CD4-positive, alpha-beta T cell (primary cell): ENCODE data around the gene ACER3. TPM values are rescaled to one million over a fixed set of nuclear protein-coding genes. Genes with fewer than 3 reads are reported as not detected.

Experiments used
- ATAC-seq: fragments of 200-7000 bp; cut with Tn5 transposase; one replicate; pipeline ENCODE4 v1.10.0; 2022; ENCODE audit warnings: mild to moderate bottlenecking; ENCODE audit not compliant: poor library complexity
- CTCF ChIA-PET: fragments of 350-600 bp; sonication (Branson Sonifier 250); formaldehyde crosslinking; loops from one replicate; lab custom pipeline; 2021; ENCODE audit warnings: antibody characterized with exemption, inconsistent platforms; lab: Charles Lee
- POLR2A ChIA-PET: fragments of 350-600 bp; sonication (Branson Sonifier 250); formaldehyde crosslinking; loops from one replicate; lab custom pipeline; 2021; ENCODE audit warnings: antibody characterized with exemption, inconsistent platforms; lab: Charles Lee
- DNase-seq, 14 experiments: peaks; one replicate each; pipeline ENCODE4 v3.0.0-alpha.2; 2013 to 2020; ENCODE audit warnings: mixed read lengths in 2 of 14
- H3K27ac ChIP-seq, 2 donors: one replicate each; pipeline versions ENCODE4 v1.5.1 to v1.7.0; 2013; ENCODE audit warnings: low read length in 2 of 2, low read depth in 1 of 2, mild to moderate bottlenecking in 1 of 2
- H3K27me3 ChIP-seq, 2 experiments: 1 replicate in 1 of 2; 2 replicates in 1 of 2; pipeline versions ENCODE4 v1.6.1 to v1.7.0; 2013; ENCODE audit warnings: low read length in 2 of 2, control low read depth in 1 of 2, mild to moderate bottlenecking in 1 of 2, moderate library complexity in 1 of 2; ENCODE audit not compliant: insufficient read depth in 2 of 2, control insufficient read depth in 1 of 2
- H3K36me3 ChIP-seq: one replicate; pipeline ENCODE4 v1.6.1; 2013; ENCODE audit warnings: low read length, control low read depth; ENCODE audit not compliant: insufficient read depth
- H3K4me1 ChIP-seq: one replicate; pipeline ENCODE4 v1.6.1; 2013; ENCODE audit warnings: low read length, control low read depth; ENCODE audit not compliant: insufficient read depth
- H3K4me3 ChIP-seq: one replicate; pipeline ENCODE4 v1.5.1; 2013; ENCODE audit warnings: mild to moderate bottlenecking, low read length, moderate library complexity
- H3K9me3 ChIP-seq, 2 experiments: 1 replicate in 1 of 2; 2 replicates in 1 of 2; pipeline versions ENCODE4 v1.6.1 to v1.7.0; 2013; ENCODE audit warnings: low read length in 2 of 2, mild to moderate bottlenecking in 2 of 2, control low read depth in 1 of 2, moderate library complexity in 1 of 2; ENCODE audit not compliant: control insufficient read depth in 1 of 2, insufficient read depth in 1 of 2
- H3K27ac Mint-ChIP-seq: one replicate; pipeline ENCODE4 v1.8.0; 2020; ENCODE audit warnings: mixed read lengths
- H3K27me3 Mint-ChIP-seq: one replicate; pipeline ENCODE4 v1.8.0; 2021; ENCODE audit warnings: mixed read lengths
- H3K36me3 Mint-ChIP-seq: one replicate; pipeline ENCODE4 v1.8.0; 2021; ENCODE audit warnings: low read depth, mixed read lengths
- H3K4me1 Mint-ChIP-seq: one replicate; pipeline ENCODE4 v1.8.0; 2021; ENCODE audit warnings: low read depth, mixed read lengths
- H3K4me3 Mint-ChIP-seq: one replicate; pipeline ENCODE4 v1.8.0; 2020; ENCODE audit warnings: mild to moderate bottlenecking, mixed read lengths
- H3K9me3 Mint-ChIP-seq: one replicate; pipeline ENCODE4 v1.8.0; 2020; ENCODE audit warnings: mixed read lengths
- intact Hi-C, 2 experiments: fragments of 100-400 bp; cut with DNase I in 1 of 2; cut with micrococcal nuclease in 1 of 2; formaldehyde crosslinking; loops; one replicate each; pipeline versions ENCODE4 v1.15.1 to v1.9.0; 2023 to 2025; cut with DNase I, micrococcal nuclease
- total RNA-seq, 174 experiments: library from RNA in 2 of 174; stranded (reverse) in 2 of 174; gene quantifications; one replicate each; pipeline ENCODE4 v1.2.3 and lab custom pipeline; 2021 to 2026
- TF ChIP-seq, protein P1 (sequence below): fragments of 200-600 bp; IDR thresholded peaks from one replicate; pipeline ENCODE4 v1.8.0; 2022; ENCODE audit warnings: antibody characterized with exemption, mild to moderate bottlenecking

Gene ACER3
- total RNA-seq, 2 experiments from 2014 or later: 6.4 to 7.0 TPM

DNA sequence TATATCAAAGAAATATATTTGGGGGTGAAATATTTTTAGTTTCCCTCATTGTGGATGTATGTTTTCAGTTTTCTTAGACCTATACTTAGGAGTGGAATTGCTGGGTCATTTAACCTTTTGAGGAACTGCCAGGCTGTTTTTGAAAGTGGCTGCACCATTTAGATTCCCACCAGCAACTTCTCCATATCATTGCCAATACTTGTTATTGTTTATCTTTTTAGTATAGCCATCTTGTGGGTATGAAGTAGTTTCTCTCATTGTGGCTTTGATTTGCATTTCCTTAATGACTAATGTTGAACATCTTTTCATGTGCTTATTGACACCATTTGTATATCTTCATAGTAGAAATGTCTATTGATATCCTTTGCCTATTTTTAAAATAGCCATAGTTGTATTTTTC, 111.3 kb downstream of the ACER3 start:
- H3K36me3 Mint-ChIP-seq: peaks cover 30% of the 10 kb centered on the region
- POLR2A ChIA-PET: no interaction called here
- H3K4me1 Mint-ChIP-seq: no peaks in the 10 kb centered on the region
- DNase-seq (no peak), ATAC-seq (no peak)
- H3K9me3 Mint-ChIP-seq: peaks cover 13% of the 10 kb centered on the region
- CTCF ChIA-PET: no interaction called here
- TF ChIP-seq, protein P1, sequence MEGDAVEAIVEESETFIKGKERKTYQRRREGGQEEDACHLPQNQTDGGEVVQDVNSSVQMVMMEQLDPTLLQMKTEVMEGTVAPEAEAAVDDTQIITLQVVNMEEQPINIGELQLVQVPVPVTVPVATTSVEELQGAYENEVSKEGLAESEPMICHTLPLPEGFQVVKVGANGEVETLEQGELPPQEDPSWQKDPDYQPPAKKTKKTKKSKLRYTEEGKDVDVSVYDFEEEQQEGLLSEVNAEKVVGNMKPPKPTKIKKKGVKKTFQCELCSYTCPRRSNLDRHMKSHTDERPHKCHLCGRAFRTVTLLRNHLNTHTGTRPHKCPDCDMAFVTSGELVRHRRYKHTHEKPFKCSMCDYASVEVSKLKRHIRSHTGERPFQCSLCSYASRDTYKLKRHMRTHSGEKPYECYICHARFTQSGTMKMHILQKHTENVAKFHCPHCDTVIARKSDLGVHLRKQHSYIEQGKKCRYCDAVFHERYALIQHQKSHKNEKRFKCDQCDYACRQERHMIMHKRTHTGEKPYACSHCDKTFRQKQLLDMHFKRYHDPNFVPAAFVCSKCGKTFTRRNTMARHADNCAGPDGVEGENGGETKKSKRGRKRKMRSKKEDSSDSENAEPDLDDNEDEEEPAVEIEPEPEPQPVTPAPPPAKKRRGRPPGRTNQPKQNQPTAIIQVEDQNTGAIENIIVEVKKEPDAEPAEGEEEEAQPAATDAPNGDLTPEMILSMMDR: no peak
- Histone ChIP-seq H3K27ac (no peak overlapping the region), H3K4me1 (no peaks in the 10 kb centered on the region), H3K4me3 (no peak overlapping the region), H3K9me3 (peaks cover 6 to 15% of the 10 kb centered on the region in 2 experiments), H3K27me3 (no peaks in the 10 kb centered on the region), H3K36me3 (no peaks in the 10 kb centered on the region)
- H3K4me3 Mint-ChIP-seq: no peak overlapping the region
- intact Hi-C loops: no loop called here
- no peak overlapping the region for H3K27ac Mint-ChIP-seq
- H3K27me3 Mint-ChIP-seq: no peaks in the 10 kb centered on the region

DNA sequence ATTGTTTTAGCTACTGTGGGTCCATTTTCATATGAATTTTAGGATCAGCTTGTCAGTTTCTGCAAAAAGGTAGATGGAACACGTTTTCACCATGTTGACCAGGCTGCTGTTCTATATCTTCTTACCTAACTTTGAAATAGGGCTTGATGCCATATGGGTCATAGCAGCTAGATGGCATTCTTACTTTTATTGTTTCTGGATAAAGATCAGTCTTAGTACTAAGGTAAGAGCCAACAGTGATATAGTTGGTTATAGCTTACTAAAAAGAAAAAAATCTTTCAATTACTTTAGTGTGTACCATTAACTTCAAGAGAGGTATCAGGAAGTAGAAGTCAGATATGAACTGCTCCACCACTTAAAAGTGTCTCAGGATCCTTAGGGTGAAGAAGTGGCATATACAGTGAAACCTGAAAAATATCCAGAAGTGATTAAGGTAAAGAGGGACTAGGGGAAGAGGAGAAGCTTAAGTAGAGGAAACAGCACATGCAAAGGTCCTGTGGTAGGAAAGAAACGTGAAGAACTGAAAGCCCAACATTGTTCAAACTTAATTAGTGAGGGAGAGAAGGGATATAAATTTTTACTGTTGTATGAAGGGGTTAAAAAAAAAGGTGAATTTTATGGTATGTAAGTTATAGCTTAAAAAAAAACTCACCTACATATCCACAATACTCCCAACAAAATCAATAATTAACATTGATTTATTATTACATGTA, 113.6 kb downstream of the ACER3 start:
- intact Hi-C loops: no loop called here
- ChIA-PET POLR2A (no interaction called here), CTCF (no interaction called here)
- TF ChIP-seq, protein P1: no peak
- H3K9me3 ChIP-seq: peaks cover 6 to 32% of the 10 kb centered on the region in 2 experiments
- no peak for ATAC-seq
- H3K36me3 Mint-ChIP-seq: peaks cover 38% of the 10 kb centered on the region
- no peaks in the 10 kb centered on the region for H3K27me3 Mint-ChIP-seq
- no peak overlapping the region for H3K4me3 Mint-ChIP-seq
- H3K27me3 ChIP-seq: no peaks in the 10 kb centered on the region
- DNase-seq: no peak
- H3K27ac Mint-ChIP-seq: no peak overlapping the region
- H3K9me3 Mint-ChIP-seq: peaks cover 15% of the 10 kb centered on the region
- no peak overlapping the region for H3K4me3 ChIP-seq
- no peaks in the 10 kb centered on the region for H3K4me1 ChIP-seq
- H3K27ac ChIP-seq: no peak overlapping the region
- H3K4me1 Mint-ChIP-seq: no peaks in the 10 kb centered on the region
- no peaks in the 10 kb centered on the region for H3K36me3 ChIP-seq

DNA sequence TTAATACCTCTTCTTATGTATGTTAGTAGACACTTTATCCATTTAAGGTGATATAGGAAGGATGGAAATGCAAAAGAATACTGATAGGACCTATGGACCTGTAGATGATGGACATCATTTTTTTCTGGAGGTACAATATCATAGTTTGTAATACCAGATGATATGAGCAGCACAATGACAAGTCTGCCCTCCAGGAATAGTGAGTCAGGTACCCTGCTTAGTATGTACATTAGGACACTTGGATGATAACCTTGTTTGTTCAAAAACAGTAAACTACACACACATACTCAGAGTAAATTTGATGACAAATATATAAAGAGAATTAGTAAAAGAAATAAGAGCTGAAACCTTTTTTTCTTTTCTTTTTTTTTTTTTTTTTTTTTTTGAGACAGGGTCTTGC, 114.8 kb downstream of the ACER3 start:
- H3K9me3 Mint-ChIP-seq: peaks cover 15% of the 10 kb centered on the region
- Histone ChIP-seq H3K4me1 (no peaks in the 10 kb centered on the region), H3K9me3 (peaks cover 6 to 32% of the 10 kb centered on the region in 2 experiments), H3K36me3 (no peaks in the 10 kb centered on the region), H3K27ac (no peak overlapping the region), H3K27me3 (no peaks in the 10 kb centered on the region), H3K4me3 (no peak overlapping the region)
- TF ChIP-seq, protein P1: no peak
- intact Hi-C loops: no loop called here
- ChIA-PET POLR2A (no interaction called here), CTCF (no interaction called here)
- H3K36me3 Mint-ChIP-seq: peaks cover 37% of the 10 kb centered on the region
- no peaks in the 10 kb centered on the region for H3K27me3 Mint-ChIP-seq
- H3K4me1 Mint-ChIP-seq: no peaks in the 10 kb centered on the region
- DNase-seq (no peak), ATAC-seq (no peak)
- no peak overlapping the region for H3K4me3 Mint-ChIP-seq
- no peak overlapping the region for H3K27ac Mint-ChIP-seq
